Measurements from ENCODE around the gene CHSY1.

CHSY1 gene

DNA sequence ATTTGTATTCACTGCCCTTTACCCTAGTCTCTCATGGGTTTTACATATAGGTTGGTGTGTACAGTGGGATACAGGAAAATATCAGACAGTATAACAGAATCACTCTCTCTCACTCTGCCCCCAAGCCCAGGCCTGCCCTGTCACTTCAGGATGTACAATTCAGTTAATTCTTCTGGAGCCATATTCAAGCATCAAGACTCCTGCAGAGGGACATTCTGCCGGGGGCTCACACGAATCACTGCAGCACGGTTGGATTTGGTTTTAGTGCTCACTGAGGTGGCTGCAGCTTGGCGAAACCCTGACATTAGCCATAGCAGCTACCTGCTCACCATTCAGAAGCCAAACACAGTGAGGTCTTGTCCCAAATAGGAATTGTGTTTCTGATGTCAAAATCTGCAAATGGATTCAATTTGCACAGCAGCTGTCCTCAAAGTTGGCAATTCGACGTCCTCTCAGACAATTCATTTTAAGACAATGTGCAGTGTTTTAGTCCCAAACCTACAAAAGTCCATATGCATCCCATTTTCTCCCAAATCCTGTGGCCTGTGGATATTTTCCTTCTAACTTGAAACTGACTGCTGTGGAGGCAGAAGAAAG lies 82.9 kb downstream of the CHSY1 start:
- DNase-seq, result no peak

DNA sequence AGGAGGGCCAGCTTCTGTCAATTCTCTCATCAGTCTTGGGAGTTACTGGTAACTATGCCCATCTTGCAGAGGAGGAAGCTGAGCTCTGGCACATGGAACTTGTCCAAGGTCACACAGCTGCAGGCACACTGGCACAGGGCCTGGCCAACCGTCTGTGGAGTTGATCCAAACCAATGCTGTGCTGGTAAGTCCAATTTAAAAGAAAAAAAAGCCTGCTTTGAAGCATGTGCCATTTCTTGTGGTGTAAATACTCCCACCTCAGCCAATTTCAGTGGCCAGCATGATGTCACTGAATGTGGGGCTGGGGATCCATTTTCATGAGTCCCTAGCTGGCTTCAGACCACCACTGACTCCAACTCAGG lies 83.4 kb downstream of the CHSY1 start:
- DNase-seq, result no peak

DNA sequence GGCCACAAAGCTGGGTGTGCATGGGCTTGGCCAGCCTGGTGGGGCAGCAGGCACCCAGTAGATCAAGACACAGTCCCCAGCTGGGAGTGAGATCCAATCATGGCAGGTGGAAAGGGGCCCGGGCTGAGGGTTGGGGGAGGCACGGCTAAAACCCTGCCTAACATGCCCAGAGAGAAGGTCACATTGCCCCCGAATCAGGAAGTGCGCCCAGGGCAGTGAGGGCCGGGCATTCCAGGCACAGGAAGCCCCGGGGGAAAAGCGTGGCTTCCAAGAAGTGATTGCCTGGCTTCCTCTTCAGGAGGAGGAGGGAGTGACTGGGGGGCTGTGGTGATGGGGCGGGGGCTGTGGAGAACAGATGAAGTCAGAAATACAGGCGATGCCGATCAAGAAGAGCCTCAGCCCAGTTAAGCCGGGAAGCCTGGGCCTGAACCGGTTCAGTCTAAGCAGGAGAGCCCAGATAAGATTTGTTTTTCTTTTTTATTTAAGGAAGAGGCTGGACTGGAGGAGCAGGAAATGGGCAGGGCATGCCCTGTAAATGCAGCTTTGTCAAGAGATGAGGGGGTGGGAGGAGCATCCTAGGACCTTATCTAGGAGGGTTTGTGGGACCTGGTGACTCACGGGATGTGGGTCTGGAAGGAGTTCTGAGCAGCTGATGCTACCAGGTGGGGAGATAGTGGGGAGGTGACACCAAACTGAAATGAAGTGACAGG lies 83.9 kb downstream of the CHSY1 start:
- DNase-seq, result peak; percentile 63 to 70

DNA sequence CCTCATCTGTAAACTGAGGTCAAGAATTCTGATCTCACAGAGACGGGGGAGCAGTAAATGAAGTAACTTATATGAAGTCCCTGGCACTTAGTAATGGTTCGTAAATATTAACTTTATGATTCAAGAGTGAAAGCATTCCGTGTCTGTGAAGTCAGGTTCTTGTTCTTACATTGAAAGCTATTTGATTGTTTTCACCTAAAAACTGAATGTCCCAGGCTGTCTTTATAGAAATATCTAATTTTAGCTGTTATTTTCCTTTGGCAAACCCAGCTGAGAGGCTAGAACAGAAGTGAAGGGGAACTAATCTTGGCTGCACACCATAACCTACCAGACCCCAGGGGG lies 84.5 kb downstream of the CHSY1 start:
- no peak for DNase-seq

DNA sequence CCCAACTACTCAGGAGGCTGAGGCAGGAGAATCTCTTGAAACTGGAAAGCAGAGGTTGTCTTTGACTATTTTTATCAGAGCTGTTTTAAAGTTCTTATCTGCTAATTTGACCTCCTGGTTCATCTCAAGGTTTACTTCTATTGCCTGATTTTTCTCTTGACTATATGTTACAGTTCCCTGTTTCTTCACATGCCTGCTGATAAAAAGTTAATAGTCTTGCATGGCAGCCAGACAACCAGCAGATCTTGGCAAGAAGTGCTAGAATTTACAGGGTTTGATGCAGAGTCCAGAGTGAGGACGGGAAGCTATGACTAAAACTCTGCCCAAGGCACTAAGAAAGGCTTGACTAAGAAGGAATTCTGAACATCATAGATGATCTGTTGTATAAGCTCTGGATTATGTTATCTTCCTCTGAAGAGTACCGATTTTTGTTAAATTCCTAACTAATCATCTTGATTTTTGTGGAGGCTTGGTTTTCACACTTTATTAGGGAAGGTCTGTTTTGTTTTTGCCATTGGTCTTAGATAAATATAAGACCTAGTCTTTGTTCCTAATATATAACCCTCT lies 85.9 kb downstream of the CHSY1 start:
- DNase-seq, result no peak

DNA sequence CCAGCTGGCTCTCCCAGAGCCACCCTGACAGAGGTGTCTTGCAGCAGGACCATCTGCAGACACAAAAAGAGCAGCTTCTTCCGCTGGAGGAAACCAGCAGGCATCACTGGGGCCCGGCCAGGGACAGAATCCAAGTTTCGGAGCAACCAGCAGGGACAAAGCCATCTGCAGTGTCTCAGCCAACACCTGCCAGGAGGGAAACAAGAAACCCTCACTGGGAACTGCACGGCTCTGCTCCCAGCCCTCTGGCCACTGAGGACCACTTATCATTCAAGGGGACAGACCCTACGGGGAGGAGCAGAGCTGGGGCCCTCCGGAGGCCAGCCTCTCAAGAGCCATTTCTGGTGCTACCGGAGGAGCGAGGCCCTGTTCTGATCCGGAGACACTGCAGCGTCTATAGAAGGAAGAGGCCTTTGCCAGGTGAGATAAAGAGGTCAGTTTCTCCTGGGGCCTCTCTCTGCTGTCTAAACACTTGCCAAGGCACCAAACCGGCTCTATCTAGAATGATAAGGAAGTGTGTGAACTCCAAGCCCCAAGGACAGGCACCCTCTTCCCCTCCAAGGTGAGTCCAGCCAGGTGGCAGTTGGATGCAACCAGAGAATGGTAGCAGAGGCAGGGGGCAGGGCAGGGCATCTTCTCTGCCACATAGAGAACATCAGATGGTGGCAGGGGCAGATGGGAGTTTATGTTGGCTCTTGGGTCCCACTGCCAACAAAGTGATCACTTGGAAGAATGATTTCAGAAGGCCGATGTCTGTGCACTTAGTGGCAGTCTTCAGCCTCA lies 89.0 kb downstream of the CHSY1 start:
- no peak for DNase-seq

DNA sequence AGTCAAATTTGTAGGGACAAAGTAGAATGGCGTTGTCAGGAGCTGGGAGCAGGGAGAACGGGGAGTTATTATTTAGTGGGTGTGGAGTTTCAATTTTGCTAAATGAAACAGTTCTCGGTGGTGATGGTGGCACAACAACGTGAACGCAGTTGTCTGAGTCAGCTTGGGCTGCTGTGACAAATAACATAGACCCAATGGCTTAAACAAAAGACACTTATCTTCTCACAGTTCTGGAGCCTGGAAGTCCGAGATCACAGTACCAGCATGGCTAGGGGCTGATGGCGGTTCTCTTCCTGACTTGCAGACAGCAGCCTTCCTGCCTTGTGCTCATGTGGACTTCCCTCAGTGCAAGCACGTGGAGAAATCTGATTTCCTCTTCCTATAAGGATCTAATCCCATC lies 90.2 kb downstream of the CHSY1 start:
- DNase-seq, result no peak

DNA sequence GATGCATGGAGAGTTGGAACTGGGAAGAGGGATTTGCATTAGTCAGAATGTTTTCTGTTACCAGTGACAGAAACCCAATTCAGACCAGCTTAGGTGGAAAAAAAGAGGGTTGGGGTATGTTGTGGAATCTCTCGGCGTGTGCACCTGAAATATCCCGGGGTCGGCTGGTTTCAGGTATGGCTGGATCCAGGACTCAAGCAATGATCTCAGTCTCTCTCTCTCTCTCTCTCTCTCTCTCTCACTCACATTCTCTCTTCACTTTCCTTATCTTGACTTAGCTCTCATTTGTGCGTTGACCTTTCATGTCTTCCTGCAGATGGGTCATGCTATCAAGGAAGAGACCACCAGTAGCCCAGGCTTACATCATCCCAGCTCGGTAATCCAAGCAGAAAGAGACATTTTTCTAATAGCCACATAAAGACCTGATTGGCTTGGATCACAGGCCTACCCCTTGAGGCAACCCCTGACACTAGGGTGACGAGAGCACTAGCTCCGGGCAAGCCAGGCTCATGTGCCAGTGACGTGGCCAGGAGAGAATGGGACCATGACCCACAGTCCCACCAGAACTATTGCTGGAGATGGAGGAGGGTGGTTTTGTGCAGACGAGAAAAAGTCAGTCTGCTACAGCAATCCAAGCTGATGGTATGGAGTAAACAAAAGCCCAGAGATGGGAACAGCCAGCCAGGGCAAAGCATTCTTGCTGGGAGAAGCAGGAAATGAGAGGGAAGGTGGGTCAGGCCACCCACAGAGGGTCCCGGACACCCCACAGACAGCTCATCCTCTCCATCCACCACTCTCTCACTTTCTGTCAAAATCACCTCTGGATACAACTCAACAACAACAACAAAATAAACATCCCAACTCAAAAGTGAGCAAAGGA lies 91.7 kb downstream of the CHSY1 start:
- no peak for DNase-seq

DNA sequence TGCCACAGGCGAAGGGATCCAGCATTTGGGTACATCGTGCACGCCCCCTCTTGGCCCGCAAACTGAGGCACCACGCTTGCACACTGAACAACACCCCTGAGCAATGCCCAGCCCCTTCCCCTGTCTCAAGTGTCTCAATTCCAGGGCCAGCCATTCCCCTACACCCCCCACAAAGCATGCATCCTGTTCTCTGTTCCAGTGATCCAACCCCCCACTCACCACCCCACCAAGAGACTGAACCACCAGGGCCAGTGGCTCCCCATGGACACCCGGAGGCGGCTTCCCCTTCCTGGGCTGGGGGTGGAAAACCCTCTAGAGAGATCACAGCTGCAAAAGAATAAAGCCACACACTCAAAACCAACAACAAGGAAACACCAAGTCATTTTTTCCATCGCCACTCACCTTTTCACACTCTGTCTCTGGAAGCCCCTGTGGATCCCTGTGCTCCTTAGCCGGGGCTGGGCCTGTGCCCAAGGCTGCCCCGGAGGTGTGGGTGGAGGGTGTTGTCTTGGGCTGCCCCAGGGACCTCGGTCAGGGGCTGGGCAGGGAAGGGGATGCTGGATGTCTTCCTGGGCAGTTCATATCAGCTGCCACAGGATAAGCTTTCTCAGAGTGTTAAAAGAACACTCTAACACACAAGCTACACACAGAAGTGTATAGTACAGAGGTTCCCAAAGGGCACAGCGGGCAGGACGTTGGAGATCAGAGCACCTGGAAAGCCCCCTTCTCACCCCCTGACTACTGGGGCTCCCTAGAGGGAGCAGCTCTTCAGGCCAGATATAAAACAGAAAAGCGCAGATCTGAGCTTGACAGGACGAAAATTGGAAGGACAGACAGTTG lies 92.5 kb downstream of the CHSY1 start:
- peak in 1 of 2 donors; percentile 53 for DNase-seq

DNA sequence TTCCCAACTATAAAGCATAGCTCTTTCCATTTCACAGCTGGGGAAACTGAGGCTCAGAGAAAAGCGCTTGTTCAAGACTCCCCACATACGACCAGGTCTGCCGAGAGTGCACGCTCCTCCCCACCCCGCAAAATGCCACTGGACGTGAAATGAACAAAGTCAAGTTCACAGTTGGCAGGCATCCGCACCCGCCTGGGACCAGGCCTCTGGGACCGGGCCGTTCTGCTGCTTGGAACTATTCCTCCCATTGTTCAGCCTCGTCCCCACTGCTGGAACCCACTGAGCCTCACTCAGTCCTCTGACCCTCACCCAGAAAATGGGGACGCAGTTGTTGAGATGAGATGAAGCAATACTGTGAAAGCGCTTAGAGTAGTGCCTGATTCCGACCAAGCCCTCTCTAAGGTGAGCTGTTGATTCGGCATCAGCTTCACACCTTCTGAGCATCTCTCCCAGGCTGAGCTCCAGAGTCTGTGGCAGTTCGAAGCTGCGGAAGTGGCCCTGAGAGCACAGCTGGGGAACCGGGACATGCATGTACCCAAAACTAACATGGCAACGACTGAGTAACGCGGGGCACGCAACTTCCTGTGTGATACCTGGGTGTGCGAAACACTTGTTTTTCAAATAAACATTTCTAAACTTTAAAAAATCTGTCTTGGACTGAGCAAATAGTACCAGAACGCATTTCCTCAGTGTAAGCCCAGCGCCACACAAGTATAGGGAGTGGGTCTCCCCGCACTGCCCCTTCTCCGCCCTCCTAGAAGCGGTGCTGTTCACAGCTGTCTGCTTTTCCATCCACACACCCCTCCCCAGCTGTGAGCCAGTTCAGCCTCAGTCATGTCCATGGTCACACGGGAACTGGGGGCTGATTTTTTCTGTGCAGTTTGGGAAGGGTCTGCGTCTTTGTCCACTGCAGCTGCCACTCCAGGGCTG lies 93.4 kb downstream of the CHSY1 start:
- DNase-seq, result no peak

DNA sequence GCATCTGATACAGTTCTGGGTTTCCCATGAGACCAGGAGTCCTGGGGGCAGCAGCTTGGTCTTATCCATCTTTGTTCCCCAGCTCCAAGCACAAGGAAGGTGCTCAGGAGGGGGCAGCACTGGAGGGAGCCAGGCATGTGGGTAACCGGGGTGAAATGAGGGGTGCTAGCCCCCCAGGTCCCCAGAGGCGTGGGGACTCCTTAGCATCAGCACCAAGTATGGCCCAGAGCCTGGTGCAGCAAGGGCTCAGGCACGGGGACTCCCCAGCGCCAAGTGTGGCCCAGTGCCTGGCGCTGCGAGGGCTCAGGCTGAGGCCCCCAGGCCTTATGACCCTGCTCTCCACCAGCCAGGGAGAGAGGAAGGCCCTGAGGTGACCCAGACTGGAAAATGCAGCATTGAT lies 94.1 kb downstream of the CHSY1 start:
- no peak for DNase-seq

DNA sequence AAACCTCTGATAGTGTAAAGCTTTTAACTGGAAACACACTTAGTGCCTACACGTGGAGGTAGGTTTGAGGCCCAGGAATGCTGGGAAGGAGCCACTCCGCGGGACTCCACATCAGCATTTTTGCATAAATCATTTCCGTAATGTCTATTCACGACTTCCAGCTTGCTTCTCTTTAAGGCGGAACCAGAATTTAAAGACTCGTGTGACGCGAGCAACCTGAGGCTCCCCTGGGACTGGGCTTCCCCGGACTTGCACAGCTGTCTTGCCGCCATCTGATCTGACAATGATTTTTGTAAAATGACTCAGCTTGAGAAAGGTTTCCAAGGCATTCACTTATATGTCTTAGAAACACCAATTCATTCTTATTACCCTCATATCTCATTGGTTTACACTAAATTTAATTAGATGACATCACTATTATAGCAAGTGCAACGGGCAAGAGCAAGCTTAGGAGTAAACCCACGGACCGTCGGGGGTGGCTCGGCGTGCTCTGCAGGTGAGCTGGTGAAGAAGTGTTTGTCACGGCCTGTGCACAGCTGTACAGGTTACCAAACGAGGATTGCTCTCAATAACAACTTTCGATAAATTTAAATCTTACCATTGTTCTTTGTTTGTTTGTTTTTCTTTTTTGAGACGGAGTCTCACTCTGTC lies 95.2 kb downstream of the CHSY1 start:
- DNase-seq, result no peak

DNA sequence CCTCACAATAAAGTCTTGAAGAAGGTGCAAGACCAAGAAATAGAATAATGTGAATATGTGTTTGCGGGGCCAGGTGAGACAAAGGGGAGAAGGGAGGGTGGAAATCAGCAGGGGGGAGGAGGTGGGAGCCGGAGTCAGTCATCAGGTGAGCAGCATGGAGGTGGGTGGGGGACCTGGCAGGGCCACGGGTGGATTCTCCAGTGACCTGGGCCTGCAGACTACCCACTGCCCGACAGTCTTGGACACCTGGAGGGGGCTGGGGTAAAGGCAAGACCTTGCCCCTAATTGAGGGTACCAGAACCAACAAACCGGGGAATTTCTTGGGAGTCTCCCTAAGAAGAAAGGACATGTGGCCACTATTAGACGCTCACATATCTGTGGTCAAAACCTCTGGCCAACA lies 95.8 kb downstream of the CHSY1 start:
- DNase-seq, result no peak

DNA sequence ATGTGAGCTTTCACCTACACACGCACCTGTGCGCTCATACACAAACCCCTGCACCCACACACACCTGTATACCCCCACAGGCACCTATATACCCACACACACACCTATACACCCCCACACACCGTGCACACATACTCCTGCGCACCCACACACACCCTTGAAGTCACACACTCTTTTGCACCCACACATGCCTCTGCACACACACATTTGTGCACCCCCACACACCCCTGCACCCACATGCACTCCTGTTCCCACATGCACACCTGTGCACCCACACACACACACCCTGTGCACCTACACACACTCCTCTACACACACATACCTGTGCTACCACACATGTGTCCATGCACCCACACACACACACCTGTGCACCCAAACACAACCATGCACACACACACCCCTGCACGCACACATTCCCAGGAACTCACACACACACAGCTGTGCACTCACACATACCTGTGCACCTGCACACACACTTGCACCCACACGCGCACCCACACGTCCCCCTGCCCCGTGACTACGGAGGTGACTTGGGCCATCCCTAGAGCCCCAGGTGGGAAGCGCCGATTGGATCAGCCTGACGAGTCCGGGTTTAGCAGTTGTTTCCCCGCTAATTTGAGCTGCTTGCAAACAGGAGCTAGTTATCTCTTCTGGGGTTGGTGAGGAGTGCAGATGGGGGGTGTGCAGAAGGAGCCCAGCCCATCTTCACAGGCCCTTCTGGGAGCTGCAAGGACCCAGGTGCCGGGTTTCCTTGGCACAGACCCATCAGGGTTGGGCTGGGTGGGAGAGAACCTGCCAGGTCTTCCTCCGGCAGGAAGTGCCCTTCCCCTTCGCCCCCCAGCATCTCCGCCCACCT lies 97.8 kb downstream of the CHSY1 start:
- no peak for DNase-seq

DNA sequence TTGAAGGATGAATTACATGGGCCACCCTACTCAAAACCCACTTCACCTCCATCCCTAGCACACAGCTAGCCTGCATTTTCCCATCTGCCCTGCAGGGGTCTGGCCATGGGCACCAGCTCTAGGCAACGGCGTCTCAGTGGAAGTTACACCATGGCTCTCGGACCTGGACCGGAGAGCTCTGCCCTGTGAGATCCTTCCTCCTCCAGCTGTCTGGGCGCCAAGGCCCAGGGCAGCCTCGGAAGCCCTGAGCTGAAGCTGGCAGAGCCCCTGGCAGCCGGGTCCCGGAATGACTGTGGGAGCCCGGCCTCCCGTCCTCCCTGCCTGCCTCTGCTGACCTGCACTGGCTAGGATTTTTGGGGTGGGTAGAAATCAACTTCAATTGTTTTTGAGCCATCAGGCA lies 98.9 kb downstream of the CHSY1 start:
- DNase-seq, result peak in 1 of 2 donors; percentile 40

DNA sequence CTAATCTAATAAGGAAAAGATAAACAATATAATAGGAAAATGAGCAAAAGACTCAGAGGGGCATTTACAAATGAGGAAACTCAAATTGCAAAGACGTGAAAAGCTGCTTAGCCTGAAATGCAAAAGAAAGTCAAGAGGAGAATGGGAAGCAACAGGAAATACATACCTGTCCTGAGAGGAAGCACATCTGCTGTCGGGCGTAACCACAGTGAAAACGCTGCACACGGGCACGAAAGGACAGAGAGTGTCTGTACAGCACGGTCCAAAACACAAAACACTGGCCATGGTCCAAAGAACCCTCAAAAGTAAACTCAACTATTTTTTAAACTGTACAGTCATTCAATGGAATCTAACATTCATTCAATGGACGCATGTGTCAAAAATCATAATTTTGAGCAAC lies 100.6 kb downstream of the CHSY1 start:
- no peak for DNase-seq

DNA sequence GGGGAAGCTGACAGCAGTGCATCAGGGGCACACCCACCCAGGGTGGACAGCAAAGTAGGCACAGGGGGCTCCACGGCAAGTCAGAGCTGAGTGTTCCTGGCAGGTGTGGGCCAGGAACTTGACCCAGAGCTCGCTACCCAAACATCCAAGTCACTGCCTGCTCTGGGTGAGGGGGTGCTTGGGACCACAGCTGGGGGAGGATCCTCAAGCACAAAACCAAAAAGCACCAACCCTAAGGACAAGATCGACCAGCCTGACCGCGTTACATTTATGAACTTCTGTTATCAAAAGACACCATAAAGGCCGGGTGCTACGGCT lies 101.2 kb downstream of the CHSY1 start:
- no peak for DNase-seq

DNA sequence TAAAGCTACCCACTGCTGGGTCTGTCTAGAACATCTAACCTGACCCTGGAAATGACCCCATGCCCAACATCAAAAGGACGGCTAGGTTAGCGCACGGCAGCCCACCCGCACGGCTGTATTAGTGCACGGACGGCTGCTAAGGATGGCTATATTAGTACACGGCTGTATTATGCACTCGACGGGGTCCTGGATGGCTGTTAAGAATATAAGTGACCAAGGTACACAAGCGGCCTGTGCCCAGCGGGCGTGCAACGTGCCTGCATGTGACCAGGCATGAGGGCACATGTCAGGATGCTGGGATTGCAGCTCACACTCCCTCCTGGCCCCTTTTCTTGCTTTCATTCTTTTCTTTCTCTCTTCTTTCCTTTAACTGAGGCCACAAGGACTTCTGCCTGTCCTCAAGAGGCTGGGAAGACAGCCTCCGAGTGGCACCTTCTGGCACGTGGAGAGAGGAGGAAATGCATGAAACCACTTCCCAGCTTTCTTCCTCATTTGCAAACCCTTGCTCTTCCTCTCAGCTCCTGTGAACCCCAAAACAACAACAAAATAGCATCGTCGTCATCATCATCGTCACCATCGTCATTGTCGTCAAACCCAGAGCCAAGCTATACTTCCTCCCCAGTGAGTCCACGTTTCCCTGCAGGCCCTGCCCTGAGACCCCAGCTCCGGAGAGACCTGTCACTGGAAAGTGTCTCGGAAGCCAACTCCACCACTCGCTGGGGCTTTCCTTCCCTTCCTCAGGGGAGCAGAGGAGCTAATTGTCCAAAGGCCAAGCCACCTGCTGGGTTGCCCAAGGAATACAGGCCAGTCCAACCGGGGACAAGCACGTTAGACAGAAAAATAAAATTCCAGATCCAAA lies 101.8 kb downstream of the CHSY1 start:
- DNase-seq, result no peak
